Measurements from ENCODE around the gene ALG12. TPM values are rescaled to one million over a fixed set of nuclear protein-coding genes. Genes with fewer than 3 reads are reported as not detected.

ALG12 gene
- total RNA-seq, 2 experiments from 2014 or later = 11.4 to 11.7 TPM

- BruUV-seq (replicated peaks) = no TSS peak
- intact Hi-C loops (cut with micrococcal nuclease; ENCODE audit: unreplicated experiment) = loop anchor here (1.0 kb wide), 2 partner anchors 24 to 29 kb away; no protein-coding TSS in a partner anchor
- peaks cover 44% of the 10 kb centered on the region for H3K36me3 ChIP-seq (ENCODE audit: insufficient read depth, low read length)
- peak within 1 kb of the TSS; percentile 98 for H3K4me3 ChIP-seq (ENCODE audit: low read depth, low read length, poor library complexity, severe bottlenecking)
- H3K4me1 ChIP-seq (ENCODE audit: insufficient read depth, low read length, poor library complexity, severe bottlenecking) = peaks cover 35% of the 10 kb centered on the region
- TF ChIP-seq EZH2phosphoT487 (IDR thresholded peaks at IDR 0.05; ENCODE audit: borderline replicate concordance, low read depth, low read length) (no peak), CTCF (conservative IDR thresholded peaks at IDR 0.05; ENCODE audit: low read length) (no peak)
- peak; percentile 99 for DNase-seq (ENCODE audit: low spot score)
- ChIA-PET CTCF (ENCODE audit: unreplicated experiment) (no interaction called here), POLR2A (interaction anchor here (0.6 kb wide), 1 partner anchor 438 kb away, joined by 5 read pairs; no protein-coding TSS in a partner anchor)
- no peaks in the 10 kb centered on the region for H4K20me1 ChIP-seq (ENCODE audit: insufficient read depth, low read length)
- H3K4me2 ChIP-seq (ENCODE audit: low read length) = peak within 1 kb of the TSS; percentile 88
- peak within 1 kb of the TSS; percentile 66 for H3K27ac ChIP-seq (ENCODE audit: low read depth, low read length, poor library complexity, severe bottlenecking)
- H3K9me3 ChIP-seq (ENCODE audit: low read length) = no peaks in the 10 kb centered on the region
- H3K79me2 ChIP-seq (ENCODE audit: insufficient read depth, low read depth, low read length) = peaks cover 32% of the 10 kb centered on the region; the same call in 1 of the 2 replicates
- no peaks in the 10 kb centered on the region for H3K9me2 ChIP-seq (ENCODE audit: insufficient read depth, low read length)
- no peak within 1 kb of the TSS for H2AFZ ChIP-seq (ENCODE audit: low read length)
Observed at GRCh38 chr22:49960159-49961004, 42.1 kb upstream of the ALG12 start, which contains the start of gene PIM3. TSS of gene PIM3 (plus strand) at chr22:49960772. CDS start at chr22:49960948, 176 bp downstream.

GRCh38 chr22:49959782-49960158 is 41.5 kb upstream of the ALG12 start:
- DNase-seq (ENCODE audit: low spot score) = no peak
- H3K4me2 ChIP-seq (ENCODE audit: low read length) = peak overlapping the region; percentile 88
- intact Hi-C loops (cut with micrococcal nuclease; ENCODE audit: unreplicated experiment) = loop anchor here (1.0 kb wide), 2 partner anchors 23 to 28 kb away; no protein-coding TSS in a partner anchor
- TF ChIP-seq CTCF (conservative IDR thresholded peaks at IDR 0.05; ENCODE audit: low read length) (0 out of 2 replicates have a peak, but pooled peaks have one; percentile 16), EZH2phosphoT487 (IDR thresholded peaks at IDR 0.05; ENCODE audit: borderline replicate concordance, low read depth, low read length) (no peak)
- H3K9me3 ChIP-seq (ENCODE audit: low read length) = no peaks in the 10 kb centered on the region
- H3K36me3 ChIP-seq (ENCODE audit: insufficient read depth, low read length) = peaks cover 37% of the 10 kb centered on the region
- H4K20me1 ChIP-seq (ENCODE audit: insufficient read depth, low read length) = no peaks in the 10 kb centered on the region
- H3K27ac ChIP-seq (ENCODE audit: low read depth, low read length, poor library complexity, severe bottlenecking) = peak overlapping the region; percentile 64
- peaks cover 35% of the 10 kb centered on the region for H3K4me1 ChIP-seq (ENCODE audit: insufficient read depth, low read length, poor library complexity, severe bottlenecking)
- ChIA-PET CTCF (ENCODE audit: unreplicated experiment) (no interaction called here), POLR2A (interaction anchor here (0.6 kb wide), 1 partner anchor 438 kb away, joined by 5 read pairs; no protein-coding TSS in a partner anchor)
- no peak overlapping the region for H2AFZ ChIP-seq (ENCODE audit: low read length)
- TSS peak; percentile 91 for BruUV-seq (replicated peaks)
- peak overlapping the region; percentile 98 for H3K4me3 ChIP-seq (ENCODE audit: low read depth, low read length, poor library complexity, severe bottlenecking)
- no peaks in the 10 kb centered on the region for H3K9me2 ChIP-seq (ENCODE audit: insufficient read depth, low read length)
- peaks cover 32% of the 10 kb centered on the region; the same call in 1 of the 2 replicates for H3K79me2 ChIP-seq (ENCODE audit: insufficient read depth, low read depth, low read length)

All from OCI-LY7 (cell line).